GM21447 (cell line): Measurements from ENCODE around the gene KRTAP4-3.
"Not testable (repeated sequence)": the region's sequence is repeated elsewhere in the genome, so short reads cannot be mapped to it uniquely, and the experiment has no call there.

Source experiments
- ATAC-seq: cut with Tn5 transposase; IDR thresholded peaks from one replicate; pipeline ENCODE4 v1.9.1; 2021; ENCODE audit not compliant: unreplicated experiment

KRTAP4-3 gene

GRCh38 chr17:41153856-41154255 lies 14.2 kb downstream of the KRTAP4-3 start:
- ATAC-seq, result no peak

- no peak for ATAC-seq
Measured at GRCh38 chr17:41151525-41151924, 16.5 kb downstream of the KRTAP4-3 start.

GRCh38 chr17:41150026-41150425 lies 18.0 kb downstream of the KRTAP4-3 start:
- no peak for ATAC-seq

- no peak for ATAC-seq
Measured at GRCh38 chr17:41149652-41149985, 18.4 kb downstream of the KRTAP4-3 start, which contains the start of gene KRTAP4-5. KRTAP4-5 (minus strand) TSS chr17:41149825; CDS start chr17:41149767, 58 bp downstream.

GRCh38 chr17:41148971-41149651 lies 18.9 kb downstream of the KRTAP4-3 start:
- ATAC-seq, result not testable (repeated sequence)

GRCh38 chr17:41147531-41148204 lies 20.4 kb downstream of the KRTAP4-3 start:
- no peak for ATAC-seq

- no peak for ATAC-seq
Measured at GRCh38 chr17:41145261-41145660, 22.8 kb downstream of the KRTAP4-3 start.

GRCh38 chr17:41144846-41145245 lies 23.2 kb downstream of the KRTAP4-3 start:
- no peak for ATAC-seq

- ATAC-seq, result no peak
Measured at GRCh38 chr17:41141361-41141760, 26.7 kb downstream of the KRTAP4-3 start.

- no peak for ATAC-seq
Measured at GRCh38 chr17:41140360-41141131, 27.5 kb downstream of the KRTAP4-3 start, which contains the start of gene KRTAP4-6. KRTAP4-6 (minus strand) TSS chr17:41140544; CDS start chr17:41140487, 57 bp downstream.

GRCh38 chr17:41139865-41140264 lies 28.2 kb downstream of the KRTAP4-3 start:
- not testable (repeated sequence) for ATAC-seq

GRCh38 chr17:41133880-41134735 lies 33.9 kb downstream of the KRTAP4-3 start:
- ATAC-seq, result no peak

GRCh38 chr17:41131979-41132378 lies 36.0 kb downstream of the KRTAP4-3 start:
- no peak for ATAC-seq

GRCh38 chr17:41127371-41127770 lies 40.6 kb downstream of the KRTAP4-3 start:
- ATAC-seq, result no peak

- ATAC-seq, result no peak
Measured at GRCh38 chr17:41126412-41126811, 41.6 kb downstream of the KRTAP4-3 start.

- ATAC-seq, result no peak
Measured at GRCh38 chr17:41125064-41125463, 43.0 kb downstream of the KRTAP4-3 start.

- ATAC-seq, result not testable (repeated sequence)
Measured at GRCh38 chr17:41123991-41124371, 44.0 kb downstream of the KRTAP4-3 start, which contains the start of gene KRTAP4-12. KRTAP4-12 (minus strand) TSS chr17:41124182; CDS start chr17:41124122, 60 bp downstream.

- not testable (repeated sequence) for ATAC-seq
Measured at GRCh38 chr17:41123292-41123990, 44.6 kb downstream of the KRTAP4-3 start.

- no peak for ATAC-seq
Measured at GRCh38 chr17:41121742-41122141, 46.3 kb downstream of the KRTAP4-3 start.
